SU-DHL-6 (cell line): ENCODE data around the gene CGN.

Experiments
- H2AFZ ChIP-seq: fragments of 200-600 bp; sonication (generic); 2 replicates; pipeline ENCODE4 v1.6.1; 2014; ENCODE audit warnings: low read depth, mild to moderate bottlenecking, moderate library complexity, mixed read lengths, antibody characterized with exemption, low read length; ENCODE audit not compliant: severe bottlenecking
- H3F3A ChIP-seq: fragments of 200-600 bp; shearing (Covaris generic); 2 replicates; pipeline ENCODE4 v1.6.0; 2016; ENCODE audit warnings: antibody characterized with exemption, mild to moderate bottlenecking; ENCODE audit not compliant: insufficient read depth
- H3K27ac ChIP-seq: fragments of 200-600 bp; sonication (generic); 2 replicates; pipeline ENCODE4 v1.5.1; 2016; ENCODE audit warnings: low read depth, mild to moderate bottlenecking, low read length, moderate library complexity, mixed read lengths
- H3K27me3 ChIP-seq: fragments of 200-600 bp; sonication (generic), shearing (Covaris generic); 2 replicates; pipeline ENCODE4 v1.6.0; 2014; ENCODE audit warnings: mild to moderate bottlenecking, low read length
- H3K36me3 ChIP-seq: fragments of 200-600 bp; sonication (generic); 2 replicates; pipeline ENCODE4 v1.6.1; 2014; ENCODE audit warnings: mild to moderate bottlenecking, low read length, mixed read lengths
- H3K4me2 ChIP-seq: fragments of 300-600, 200-600 bp; shearing (Covaris generic), sonication (generic); 2 replicates; pipeline ENCODE4 v1.6.0; 2014; ENCODE audit warnings: low read length, low read depth, mild to moderate bottlenecking; ENCODE audit not compliant: poor library complexity, severe bottlenecking
- H3K4me3 ChIP-seq: fragments of 200-600 bp; sonication (generic); 2 replicates; pipeline ENCODE4 v1.5.1; 2014; ENCODE audit warnings: antibody characterized with exemption, low read length, mild to moderate bottlenecking, mixed read lengths; ENCODE audit not compliant: insufficient read depth, poor library complexity, severe bottlenecking
- H3K79me2 ChIP-seq: fragments of 200-600 bp; sonication (generic); 2 replicates; pipeline ENCODE4 v1.6.1; 2014; ENCODE audit warnings: mild to moderate bottlenecking, low read length, moderate library complexity; ENCODE audit not compliant: insufficient read depth
- H3K9ac ChIP-seq: fragments of 200-600 bp; sonication (generic); 2 replicates; pipeline ENCODE4 v1.7.0; 2014; ENCODE audit warnings: mild to moderate bottlenecking, low read length
- H3K9me2 ChIP-seq: fragments of 200-600 bp; sonication (generic); replicated peaks from 2 replicates; pipeline ENCODE4 v1.6.1; 2014; ENCODE audit warnings: low read length; ENCODE audit not compliant: insufficient read depth
- H3K9me3 ChIP-seq: fragments of 200-600 bp; sonication (generic); 2 replicates; pipeline ENCODE4 v1.6.1; 2014; ENCODE audit warnings: low read length, mixed read lengths; ENCODE audit not compliant: insufficient read depth
- H4K20me1 ChIP-seq: fragments of 200-600 bp; sonication (generic); 2 replicates; pipeline ENCODE4 v1.6.1; 2014; ENCODE audit warnings: low read depth, mild to moderate bottlenecking, antibody characterized with exemption, low read length, moderate library complexity, mixed read lengths
- EZH2phosphoT487 ChIP-seq: fragments of 200-600 bp; sonication (generic), shearing (Covaris generic); conservative IDR thresholded peaks from 2 replicates; pipeline ENCODE4 v1.6.1; 2018; ENCODE audit warnings: mild to moderate bottlenecking, antibody characterized with exemption, low read length, moderate library complexity, mixed read lengths
- TF ChIP-seq, protein P1 (sequence below): fragments of 200-600 bp; sonication (generic); IDR thresholded peaks from one replicate; pipeline ENCODE4 v1.5.1; 2017; ENCODE audit warnings: antibody characterized with exemption, mild to moderate bottlenecking, low read length, moderate library complexity; ENCODE audit not compliant: insufficient read depth, poor library complexity, severe bottlenecking

The CGN gene

GRCh38 chr1:151501474-151501873 lies 9.7 kb upstream of the CGN start:
- H3K36me3 ChIP-seq: no peaks in the 10 kb centered on the region
- no peaks in the 10 kb centered on the region for H3K9me3 ChIP-seq
- H3K79me2 ChIP-seq: no peaks in the 10 kb centered on the region
- TF ChIP-seq, protein P1, sequence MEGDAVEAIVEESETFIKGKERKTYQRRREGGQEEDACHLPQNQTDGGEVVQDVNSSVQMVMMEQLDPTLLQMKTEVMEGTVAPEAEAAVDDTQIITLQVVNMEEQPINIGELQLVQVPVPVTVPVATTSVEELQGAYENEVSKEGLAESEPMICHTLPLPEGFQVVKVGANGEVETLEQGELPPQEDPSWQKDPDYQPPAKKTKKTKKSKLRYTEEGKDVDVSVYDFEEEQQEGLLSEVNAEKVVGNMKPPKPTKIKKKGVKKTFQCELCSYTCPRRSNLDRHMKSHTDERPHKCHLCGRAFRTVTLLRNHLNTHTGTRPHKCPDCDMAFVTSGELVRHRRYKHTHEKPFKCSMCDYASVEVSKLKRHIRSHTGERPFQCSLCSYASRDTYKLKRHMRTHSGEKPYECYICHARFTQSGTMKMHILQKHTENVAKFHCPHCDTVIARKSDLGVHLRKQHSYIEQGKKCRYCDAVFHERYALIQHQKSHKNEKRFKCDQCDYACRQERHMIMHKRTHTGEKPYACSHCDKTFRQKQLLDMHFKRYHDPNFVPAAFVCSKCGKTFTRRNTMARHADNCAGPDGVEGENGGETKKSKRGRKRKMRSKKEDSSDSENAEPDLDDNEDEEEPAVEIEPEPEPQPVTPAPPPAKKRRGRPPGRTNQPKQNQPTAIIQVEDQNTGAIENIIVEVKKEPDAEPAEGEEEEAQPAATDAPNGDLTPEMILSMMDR: no peak
- TF ChIP-seq EZH2phosphoT487: no peak
- no peak overlapping the region for H3K9ac ChIP-seq
- no peaks in the 10 kb centered on the region for H3K27me3 ChIP-seq
- no peak overlapping the region for H2AFZ ChIP-seq
- no peak overlapping the region for H3K27ac ChIP-seq
- no peaks in the 10 kb centered on the region for H3F3A ChIP-seq
- H3K4me3 ChIP-seq: no peak overlapping the region
- no peaks in the 10 kb centered on the region for H3K9me2 ChIP-seq
- H3K4me2 ChIP-seq: no peak overlapping the region
- H4K20me1 ChIP-seq: no peaks in the 10 kb centered on the region

- no peak overlapping the region for H3K27ac ChIP-seq
- no peak overlapping the region for H2AFZ ChIP-seq
- H4K20me1 ChIP-seq: no peaks in the 10 kb centered on the region
- H3K36me3 ChIP-seq: no peaks in the 10 kb centered on the region
- no peak overlapping the region for H3K9ac ChIP-seq
- H3K27me3 ChIP-seq: no peaks in the 10 kb centered on the region
- H3K4me3 ChIP-seq: no peak overlapping the region
- no peaks in the 10 kb centered on the region for H3K9me2 ChIP-seq
- H3K79me2 ChIP-seq: no peaks in the 10 kb centered on the region
- H3F3A ChIP-seq: no peaks in the 10 kb centered on the region
- TF ChIP-seq, protein P1: no peak
- TF ChIP-seq EZH2phosphoT487: no peak
- no peak overlapping the region for H3K4me2 ChIP-seq
- no peaks in the 10 kb centered on the region for H3K9me3 ChIP-seq
These were observed 9.0 kb upstream of the CGN start for GRCh38 chr1:151502035-151502700.

DNA sequence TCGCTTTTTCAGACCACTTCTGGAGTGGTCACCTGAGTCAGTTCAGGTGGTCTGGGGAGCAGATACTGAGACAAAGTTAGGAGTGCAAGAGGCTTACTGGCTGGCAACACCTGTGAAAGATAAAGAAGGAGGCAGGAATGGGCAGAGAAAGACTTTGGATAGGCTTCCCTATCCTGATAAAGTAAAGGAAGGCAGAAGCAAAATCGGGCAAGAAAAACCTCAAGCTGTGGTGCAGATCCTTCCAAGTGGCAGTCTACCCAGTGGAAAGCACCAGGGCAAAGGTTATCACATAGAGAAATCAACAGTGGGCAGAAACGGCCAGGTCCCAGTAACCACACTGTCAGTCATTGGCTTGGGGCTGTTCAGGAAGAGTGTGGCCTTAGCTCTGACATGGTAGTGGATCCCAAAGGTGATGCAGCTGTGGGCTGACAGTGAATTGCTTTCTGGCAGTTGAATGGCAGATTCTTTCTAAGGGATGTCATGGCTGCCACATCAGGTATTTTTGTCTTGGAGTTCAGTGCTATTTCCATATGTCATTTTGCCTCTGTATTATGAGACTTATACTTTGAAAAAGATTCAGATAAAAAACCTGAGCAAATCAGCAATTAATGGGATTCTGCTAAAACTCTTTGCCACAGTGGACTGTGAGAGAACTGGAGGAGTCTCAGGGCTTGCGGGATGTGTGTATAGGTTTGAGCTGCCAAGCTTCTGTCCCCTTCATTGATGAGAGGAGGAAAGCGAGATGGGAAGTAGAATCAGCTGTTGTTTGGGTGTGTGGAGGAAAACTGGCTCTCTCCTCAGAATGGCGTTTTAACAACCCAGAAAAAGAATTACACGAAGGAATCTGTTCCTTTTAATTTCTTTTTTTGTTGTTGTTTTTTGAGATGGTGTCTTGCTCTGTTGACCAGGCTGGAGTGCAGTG lies 8.1 kb upstream of the CGN start:
- Histone ChIP-seq H3F3A (no peaks in the 10 kb centered on the region), H3K9me2 (no peaks in the 10 kb centered on the region), H2AFZ (no peak overlapping the region), H3K4me3 (no peak overlapping the region), H3K36me3 (no peaks in the 10 kb centered on the region), H3K9me3 (no peaks in the 10 kb centered on the region), H3K4me2 (no peak overlapping the region), H4K20me1 (no peaks in the 10 kb centered on the region), H3K9ac (no peak overlapping the region), H3K27me3 (no peaks in the 10 kb centered on the region), H3K27ac (no peak overlapping the region), H3K79me2 (no peaks in the 10 kb centered on the region)
- TF ChIP-seq, protein P1: no peak
- TF ChIP-seq EZH2phosphoT487: no peak
